T-helper 2 cell treated with Interferon-gamma antibody and Interleukin-4, amounts not matched to agents 100 ng/mL and 5 ng/mL, for 36 hours (primary cell): ENCODE results near the gene ERC2. TPM values are rescaled to one million over a fixed set of nuclear protein-coding genes. Genes with fewer than 3 reads are reported as not detected.

ENCODE experiments used
- intact Hi-C: fragments of 100-400 bp; cut with micrococcal nuclease; formaldehyde crosslinking; loops from one replicate; pipeline ENCODE4 v1.15.1; 2023
- total RNA-seq: library from RNA; stranded (reverse); gene quantifications from 2 replicates; pipeline ENCODE4 v1.2.3, GENCODE V29; 2022

The ERC2 gene
- total RNA-seq, 1 donor from 2014 or later = 0.20 TPM

DNA sequence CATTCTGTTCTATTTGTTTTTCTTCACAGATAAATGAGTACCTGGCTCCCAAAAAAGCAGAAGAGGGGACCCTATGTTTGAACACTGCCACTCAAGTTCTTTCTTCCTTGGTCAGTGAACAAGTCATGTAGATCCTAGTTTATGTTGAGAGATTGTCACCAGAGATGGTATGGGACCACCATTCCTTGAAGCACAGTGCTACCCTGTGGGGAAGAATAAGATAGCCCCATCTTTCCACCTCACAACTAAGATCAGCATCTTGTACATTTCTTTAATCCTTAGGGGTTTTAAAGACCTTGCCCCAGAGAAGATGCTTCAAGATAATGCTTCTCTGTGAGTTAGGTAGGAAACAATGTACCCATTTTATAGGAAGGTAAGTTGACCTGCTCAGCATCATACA lies 747.7 kb downstream of the ERC2 start:
- intact Hi-C loops = no loop called here

DNA sequence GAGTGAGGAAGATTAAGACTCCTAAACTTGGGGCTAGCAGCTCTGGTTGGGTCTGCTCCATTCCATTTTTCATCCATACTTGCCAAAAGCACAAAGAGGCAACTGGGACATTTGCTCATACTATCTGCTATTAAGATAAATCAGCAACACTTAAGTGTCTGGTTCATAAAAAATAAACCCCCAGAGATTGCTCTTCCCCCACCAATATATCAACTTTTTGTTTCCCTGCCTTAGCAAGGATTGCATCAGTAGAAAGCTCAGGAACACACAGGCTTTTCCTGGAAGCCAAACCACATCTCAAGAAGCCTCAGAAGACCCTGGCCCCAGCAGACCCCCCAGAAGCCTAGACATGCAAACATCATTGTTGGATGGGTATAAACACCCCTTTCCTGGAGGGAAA lies 748.8 kb downstream of the ERC2 start:
- intact Hi-C loops = no loop called here

GRCh38 chr3:55719006-55719405 lies 749.3 kb downstream of the ERC2 start:
- intact Hi-C loops = no loop called here

DNA sequence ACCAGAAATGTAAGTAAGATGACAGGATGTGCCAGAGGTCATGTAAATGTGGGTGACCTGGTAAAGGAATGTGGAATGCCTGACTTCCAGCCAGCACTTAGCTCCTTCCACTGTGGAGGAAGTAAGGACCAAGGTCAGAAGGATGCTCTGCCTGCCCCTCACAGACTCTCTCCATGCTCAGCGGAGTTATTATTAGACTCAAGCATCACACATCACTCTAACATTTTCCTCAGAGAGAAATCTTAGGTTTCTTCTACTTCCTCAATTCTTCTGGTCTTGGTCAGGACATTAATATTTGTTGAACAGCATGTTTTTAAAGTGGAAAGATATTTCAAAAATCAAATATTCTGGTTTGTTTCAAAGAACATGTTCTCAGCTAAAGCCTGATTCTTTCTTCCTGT lies 749.7 kb downstream of the ERC2 start:
- intact Hi-C loops = no loop called here

- intact Hi-C loops = no loop called here
These were observed 750.2 kb downstream of the ERC2 start for GRCh38 chr3:55718074-55718473.

DNA sequence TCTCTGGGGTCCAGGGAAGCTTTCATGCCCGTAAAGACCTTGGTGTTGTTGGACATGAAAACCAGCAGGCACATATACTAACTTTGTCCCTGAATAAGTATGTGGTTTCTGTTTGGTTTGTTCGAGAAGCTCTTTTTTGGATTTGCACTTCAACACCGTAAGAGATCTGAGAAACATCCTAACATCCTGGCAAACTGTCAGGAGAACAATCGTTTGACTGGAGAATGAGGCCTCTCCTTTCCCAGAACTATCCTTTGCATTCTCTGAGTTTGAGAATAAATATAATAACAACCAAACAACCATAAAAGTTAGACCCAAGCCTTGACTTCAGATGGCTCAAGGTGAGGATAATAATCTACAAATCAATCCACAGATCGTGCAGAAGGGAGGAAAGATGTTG lies 750.8 kb downstream of the ERC2 start:
- intact Hi-C loops = no loop called here

DNA sequence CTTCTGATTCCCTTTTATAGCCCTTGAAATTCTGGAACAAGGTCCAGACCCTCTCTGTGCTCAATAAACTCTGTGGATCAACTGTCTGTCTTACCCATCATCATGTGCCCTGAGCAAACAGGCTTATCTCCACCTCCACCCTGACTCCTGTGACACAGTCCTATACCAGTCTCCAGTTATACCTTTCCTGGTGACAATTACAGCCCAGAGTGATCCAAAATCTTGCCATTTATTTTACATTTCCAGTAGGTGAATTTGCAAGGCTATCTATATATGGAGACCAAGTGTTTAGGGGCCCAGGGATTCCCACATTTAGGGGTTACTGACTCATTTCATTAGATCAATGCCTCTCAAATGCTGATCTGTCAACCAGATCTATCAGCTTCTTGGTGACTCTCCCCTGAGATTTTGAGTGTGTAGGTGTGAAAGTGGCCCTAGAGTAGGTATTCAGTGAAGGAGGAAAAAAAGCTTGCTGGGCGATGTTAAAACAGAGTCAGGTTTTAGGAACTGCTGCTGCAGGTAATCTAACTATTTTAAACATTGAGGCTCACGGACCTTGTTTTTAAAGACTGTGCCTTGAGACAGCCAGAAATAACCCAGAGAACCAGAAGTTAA lies 751.5 kb downstream of the ERC2 start:
- intact Hi-C loops = no loop called here

GRCh38 chr3:55716044-55716443 lies 752.2 kb downstream of the ERC2 start:
- intact Hi-C loops = no loop called here

DNA sequence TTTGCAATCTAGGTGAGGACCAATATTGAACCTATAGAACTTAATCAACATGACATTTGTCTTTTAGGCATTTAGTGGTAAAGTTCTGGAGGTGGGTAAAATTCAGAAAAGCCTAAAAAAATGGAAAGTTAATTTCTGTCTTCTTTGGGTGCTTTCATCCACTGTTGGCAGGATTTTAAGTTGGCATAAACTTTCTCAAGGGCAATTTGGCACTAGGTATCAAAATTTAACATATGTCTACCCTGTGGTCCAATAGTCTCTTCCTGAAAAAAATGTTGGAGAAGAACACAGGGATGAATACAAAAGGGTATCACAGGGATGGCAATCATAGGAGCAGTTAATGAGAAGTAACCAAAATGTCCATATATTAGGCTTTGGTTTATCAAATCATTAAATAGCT lies 754.2 kb downstream of the ERC2 start:
- intact Hi-C loops = no loop called here

DNA sequence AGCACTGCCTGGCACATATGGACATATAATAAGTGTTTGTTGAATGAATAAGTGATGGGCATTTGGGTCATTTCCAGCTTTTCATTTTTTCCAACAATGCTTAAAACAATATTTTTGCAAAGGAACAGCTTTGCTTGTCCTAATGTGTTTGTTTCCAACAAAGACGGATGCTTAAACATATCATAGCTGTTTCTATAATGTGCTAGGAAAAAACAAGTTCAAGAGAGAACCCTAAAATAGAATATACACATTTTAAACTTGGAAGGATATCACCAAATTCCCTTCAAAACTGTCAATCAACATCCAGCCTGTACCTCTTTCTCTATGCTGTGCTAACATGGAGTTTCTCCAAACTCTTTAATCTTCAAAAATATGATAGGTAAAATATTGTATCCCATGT lies 756.6 kb downstream of the ERC2 start:
- intact Hi-C loops = no loop called here

- intact Hi-C loops = no loop called here
These were observed 758.8 kb downstream of the ERC2 start for GRCh38 chr3:55709411-55710012.

DNA sequence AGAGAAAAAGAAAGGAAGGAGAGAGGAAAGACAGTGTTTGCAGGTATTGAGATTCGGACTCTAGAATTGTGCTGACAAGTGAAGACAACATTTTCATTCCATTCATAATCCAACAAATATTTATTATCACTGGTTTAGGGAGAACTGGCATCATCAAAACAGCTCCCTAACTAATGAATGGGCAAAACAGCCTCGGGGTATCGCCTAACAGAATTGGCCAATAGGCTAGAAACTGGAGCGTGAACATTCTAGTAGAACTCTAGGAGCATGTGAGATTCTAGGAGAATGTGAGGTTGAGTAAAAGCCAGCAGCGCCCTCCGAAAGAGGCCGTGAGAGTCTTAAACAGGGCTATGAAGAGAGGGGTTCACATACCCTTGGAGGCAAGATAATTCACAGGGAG lies 759.3 kb downstream of the ERC2 start:
- intact Hi-C loops = no loop called here

DNA sequence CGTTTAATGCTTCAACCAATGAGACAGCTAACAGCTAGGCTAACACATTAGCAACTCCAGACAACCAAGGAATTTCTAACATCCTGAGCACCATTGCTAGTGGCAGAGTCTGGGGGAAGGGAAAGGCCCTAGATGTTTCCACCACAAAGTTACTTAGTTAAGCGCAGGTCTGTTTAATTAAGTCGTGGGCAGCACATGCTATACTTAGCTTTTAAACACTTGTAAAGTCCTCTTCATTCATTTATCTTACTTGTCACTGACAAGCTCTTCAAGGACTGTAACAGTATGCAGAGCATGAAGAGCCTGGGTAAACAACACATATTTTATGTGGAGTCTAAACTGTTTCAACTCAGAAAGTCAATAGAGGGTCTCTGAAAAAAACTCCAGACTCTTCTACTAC lies 760.0 kb downstream of the ERC2 start:
- intact Hi-C loops = no loop called here

DNA sequence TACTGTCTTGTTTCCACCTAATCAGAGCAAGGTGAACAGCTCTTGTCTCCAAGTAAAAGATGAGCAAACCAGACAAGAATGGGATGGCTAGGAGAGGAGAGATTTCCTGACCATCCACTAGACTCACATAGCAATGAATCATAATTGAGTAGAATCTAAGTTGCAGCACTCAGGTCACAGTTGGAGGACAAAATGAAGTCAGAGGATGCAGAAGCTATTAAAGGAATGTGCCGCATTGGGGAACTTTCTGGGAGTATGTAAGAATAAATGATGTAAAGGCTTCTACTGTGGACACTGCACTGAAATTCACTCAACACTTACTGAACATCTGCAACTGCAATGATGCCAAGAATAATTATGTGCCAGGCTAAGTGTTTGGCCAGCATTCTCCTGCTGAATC lies 763.7 kb downstream of the ERC2 start:
- intact Hi-C loops = no loop called here

GRCh38 chr3:55702822-55703221 lies 765.4 kb downstream of the ERC2 start:
- intact Hi-C loops = no loop called here

- intact Hi-C loops = no loop called here
These were observed 766.3 kb downstream of the ERC2 start for GRCh38 chr3:55701997-55702396.

DNA sequence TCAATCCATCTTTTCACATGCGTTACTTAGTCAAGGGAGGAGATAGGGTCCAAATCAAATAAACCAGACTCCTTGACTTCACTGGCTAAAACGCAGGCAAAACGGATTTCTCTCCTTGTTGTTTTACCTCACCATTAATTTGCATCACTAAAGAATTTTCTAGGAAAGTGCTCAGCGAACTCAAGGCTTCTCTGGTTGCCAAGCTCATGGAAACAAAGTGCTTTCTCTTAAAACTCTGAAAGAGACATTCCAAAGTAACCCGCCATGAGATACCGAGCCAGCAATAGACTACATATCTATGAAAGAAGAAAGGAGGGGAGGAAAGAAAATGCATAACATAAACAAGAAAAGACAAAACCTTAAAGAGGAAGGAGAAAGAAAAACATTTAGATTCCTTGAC lies 769.4 kb downstream of the ERC2 start:
- intact Hi-C loops = no loop called here

- intact Hi-C loops = no loop called here
These were observed 770.9 kb downstream of the ERC2 start for GRCh38 chr3:55697177-55697865.

GRCh38 chr3:55692957-55693558 lies 775.2 kb downstream of the ERC2 start:
- intact Hi-C loops = no loop called here

GRCh38 chr3:55692295-55692956 lies 775.8 kb downstream of the ERC2 start:
- intact Hi-C loops = no loop called here

DNA sequence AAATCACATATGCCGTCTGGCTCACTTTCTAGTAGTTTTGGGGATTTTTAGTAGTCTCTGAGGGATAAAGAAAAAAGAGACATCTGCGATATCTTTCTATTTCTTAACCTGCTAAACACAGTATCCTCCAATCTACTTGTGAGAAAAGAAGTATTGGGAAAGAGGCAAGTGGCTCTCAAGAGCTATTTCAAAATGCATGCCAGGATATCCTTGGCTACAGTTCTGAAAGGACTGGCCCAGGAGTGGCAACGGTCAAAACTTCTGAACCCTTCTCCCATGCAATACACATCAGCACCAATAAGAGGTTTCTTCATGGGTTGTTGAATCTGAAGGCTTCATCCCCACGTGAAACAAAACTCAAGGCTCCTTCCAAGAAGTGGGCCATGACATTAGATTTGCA lies 777.1 kb downstream of the ERC2 start:
- intact Hi-C loops = no loop called here

DNA sequence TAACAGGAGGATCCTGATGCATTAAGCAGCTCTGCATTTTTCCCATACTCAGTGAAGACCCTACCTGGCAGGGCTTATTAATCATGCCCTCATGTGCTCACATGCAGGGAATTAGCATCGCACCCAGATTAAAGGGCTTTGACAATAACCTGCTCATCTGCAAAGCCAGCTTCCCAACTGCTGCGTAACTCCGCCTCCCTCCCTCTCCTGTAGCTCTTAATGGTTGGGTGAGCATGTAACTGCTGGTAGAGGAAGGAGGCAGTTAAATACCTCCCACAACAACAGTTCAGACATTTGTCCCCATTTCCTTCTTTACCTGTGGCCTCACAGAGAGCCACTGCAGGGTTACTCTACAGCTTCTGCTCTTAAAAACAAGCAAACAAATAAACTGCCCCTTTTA lies 777.5 kb downstream of the ERC2 start:
- intact Hi-C loops = no loop called here
